Measurements from ENCODE around the gene RASL11B. TPM values are rescaled to one million over a fixed set of nuclear protein-coding genes. Genes with fewer than 3 reads are reported as not detected.
A peak's percentile ranks its signal among the peaks of the same experiment; 100 is the strongest.

Gene RASL11B
- polyA plus RNA-seq, 1 donor = 12.1 TPM

- DNase-seq = no peak
Measured at GRCh38 chr4:52843958-52844357, 18.2 kb upstream of the RASL11B start.

- no peak for DNase-seq
Measured at GRCh38 chr4:52844596-52844995, 17.5 kb upstream of the RASL11B start.

GRCh38 chr4:52846502-52846901 lies 15.6 kb upstream of the RASL11B start:
- DNase-seq = no peak

GRCh38 chr4:52848254-52848653 lies 13.9 kb upstream of the RASL11B start:
- DNase-seq = no peak

- no peak for DNase-seq
Measured at GRCh38 chr4:52850406-52851124, 11.6 kb upstream of the RASL11B start.

DNA sequence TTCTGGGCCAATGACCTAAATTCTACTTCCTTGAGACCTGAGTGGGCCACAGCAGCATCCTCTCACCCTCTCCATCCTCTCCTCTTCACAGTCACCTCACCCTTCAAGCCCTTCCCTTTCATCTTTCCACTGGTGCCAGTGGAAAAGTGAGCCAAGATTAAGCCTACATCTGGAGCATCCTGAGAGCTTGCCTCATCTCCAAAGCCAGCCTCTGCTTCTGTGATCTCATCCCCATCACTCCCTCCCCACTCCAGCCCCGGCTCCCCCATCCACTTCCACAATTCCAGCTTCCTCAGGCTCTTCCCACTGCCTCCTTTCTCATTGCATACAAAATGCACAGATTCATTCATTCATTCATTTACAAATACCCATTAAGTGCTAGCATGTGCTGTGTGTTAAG lies 10.1 kb upstream of the RASL11B start:
- DNase-seq = no peak

DNA sequence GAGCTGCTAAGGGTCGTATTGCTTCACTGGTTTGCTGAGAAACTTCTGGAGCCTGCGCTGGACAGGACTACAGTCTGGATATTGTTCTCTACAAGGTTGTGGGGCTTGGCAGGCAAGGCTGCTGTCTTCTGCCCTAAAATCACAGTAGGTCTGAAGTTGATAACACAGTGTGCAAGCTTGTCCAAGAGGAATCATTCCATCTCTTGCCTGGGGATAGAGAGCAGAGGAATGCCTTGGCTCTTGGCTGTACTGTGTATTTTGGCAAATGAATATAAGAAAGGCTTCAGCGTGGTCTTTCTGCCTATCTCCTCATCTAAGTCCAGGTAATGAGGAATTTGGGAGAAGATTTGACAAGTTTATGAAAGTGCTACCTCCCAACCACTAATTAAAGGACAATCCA lies 9.4 kb upstream of the RASL11B start:
- no peak for DNase-seq

DNA sequence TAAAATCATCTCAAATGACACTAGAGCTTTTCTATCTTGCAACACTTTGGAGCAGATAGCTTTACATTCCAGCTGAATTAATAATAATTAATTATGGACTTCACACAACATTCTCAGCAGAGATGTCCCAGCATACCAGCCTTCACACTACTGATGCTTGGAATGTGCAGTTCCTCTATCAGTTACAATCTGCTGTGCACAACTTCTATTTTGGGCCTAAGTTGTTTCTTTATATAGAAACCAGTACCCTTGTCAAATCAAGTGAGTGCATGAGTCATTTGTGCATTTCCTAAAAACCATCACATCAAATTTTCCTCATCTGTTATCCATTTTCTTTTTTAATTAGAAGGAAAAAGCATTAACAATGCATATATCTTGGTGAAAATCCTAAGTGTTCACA lies 8.8 kb upstream of the RASL11B start:
- no peak for DNase-seq

DNA sequence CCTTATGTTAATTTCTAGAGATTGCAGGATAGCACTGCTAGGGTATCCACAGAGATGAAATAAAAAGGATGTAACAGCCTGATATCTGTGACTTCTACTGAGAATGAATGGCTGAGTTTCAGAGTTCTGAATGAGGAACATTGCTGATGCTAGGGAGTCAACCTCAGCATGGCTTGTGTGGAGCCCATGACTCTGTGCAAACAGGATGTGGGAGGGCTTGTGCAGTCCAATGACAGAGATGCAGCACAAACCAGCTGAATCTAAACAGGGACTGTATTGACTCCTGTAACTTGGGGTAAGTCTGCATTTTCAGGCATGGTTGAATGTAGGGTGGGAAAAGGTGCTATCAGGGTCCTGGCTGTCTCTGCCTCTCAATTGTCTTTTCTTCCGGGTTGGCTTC lies 5.3 kb upstream of the RASL11B start:
- DNase-seq = no peak

- no peak for DNase-seq
Measured at GRCh38 chr4:52860361-52860760, 1.8 kb upstream of the RASL11B start.

DNA sequence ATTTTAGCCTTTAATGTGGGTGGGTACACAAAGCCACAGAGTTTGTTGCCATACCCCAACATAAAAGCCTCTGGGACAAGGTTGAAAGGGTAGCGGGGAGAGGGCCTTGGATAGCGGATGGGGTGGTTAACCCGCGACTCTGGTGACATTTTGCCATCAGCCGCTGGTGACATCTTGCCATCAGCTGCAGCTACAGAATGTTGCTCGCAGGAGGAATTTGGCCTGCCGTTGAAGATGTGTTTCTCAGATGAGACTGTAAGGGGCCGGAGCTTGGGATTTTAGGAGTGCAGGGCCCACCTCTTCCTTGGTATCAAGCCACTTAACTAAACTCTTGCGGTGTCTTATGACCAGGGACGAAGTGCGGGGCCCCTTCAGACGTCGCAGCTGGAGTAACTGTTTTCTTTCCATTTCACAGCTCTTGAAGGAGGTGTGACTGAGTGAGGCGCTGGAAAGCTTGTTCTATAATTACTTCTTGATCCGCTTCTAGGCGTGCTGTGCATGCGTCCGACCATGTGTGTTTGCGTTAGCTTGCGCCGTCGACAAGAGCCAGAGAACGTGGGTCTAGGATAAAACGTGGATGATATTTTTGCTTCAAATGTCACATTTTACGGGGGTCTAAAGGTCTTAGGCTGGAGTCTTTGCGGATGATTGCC lies 820 bp upstream of the RASL11B start:
- DNase-seq = no peak

GRCh38 chr4:52862639-52863161 lies 583 bp downstream of the RASL11B start:
- DNase-seq = no peak

DNA sequence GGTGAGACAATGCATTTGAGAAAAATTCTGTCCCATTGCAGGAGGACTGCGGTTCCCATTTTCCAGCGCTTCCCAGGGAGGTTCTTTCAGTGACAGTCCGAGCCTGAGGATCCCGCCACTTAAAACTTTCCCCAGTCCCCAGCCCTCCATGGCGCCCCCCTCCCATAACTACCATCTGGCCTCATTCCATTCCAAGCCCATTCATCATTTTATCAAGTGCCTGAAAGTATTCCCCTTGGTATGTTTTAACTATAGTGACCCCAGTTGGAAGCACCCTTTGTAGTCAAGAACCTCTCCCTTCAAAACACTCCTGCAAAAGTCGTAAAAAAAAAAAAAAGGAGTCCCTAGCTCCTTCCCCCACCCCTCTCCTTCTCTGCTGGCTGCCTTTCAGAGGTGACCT lies 1.2 kb downstream of the RASL11B start:
- no peak for DNase-seq

- peak; percentile 75 for DNase-seq
Measured at GRCh38 chr4:52864793-52865192, 2.7 kb downstream of the RASL11B start.

GRCh38 chr4:52865300-52865699 lies 3.2 kb downstream of the RASL11B start:
- no peak for DNase-seq

- DNase-seq = no peak
Measured at GRCh38 chr4:52866734-52867133, 4.6 kb downstream of the RASL11B start.

GRCh38 chr4:52867163-52867562 lies 5.0 kb downstream of the RASL11B start:
- DNase-seq = no peak

DNA sequence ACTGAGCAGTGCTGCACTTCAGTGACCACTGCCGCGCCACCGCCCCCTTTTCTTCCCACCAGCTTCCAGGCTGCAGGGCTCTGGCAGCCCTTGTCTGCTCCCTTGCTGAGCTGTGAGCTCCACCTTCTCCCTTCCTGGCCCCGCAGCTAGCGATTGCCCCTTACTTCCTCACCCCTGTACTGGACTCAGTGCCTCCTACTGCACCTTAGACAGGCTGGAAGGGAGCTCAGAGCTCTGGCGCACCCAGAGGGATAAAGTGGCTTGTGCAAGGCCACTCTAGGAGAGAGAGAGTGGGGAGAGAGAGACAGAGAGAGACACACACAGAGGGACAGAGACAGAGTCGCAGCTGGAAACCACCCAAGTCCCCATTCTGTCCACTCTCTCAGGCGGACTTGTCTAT lies 6.0 kb downstream of the RASL11B start:
- no peak for DNase-seq

- peak; percentile 88 for DNase-seq
Measured at GRCh38 chr4:52869196-52869595, 7.1 kb downstream of the RASL11B start.

DNA sequence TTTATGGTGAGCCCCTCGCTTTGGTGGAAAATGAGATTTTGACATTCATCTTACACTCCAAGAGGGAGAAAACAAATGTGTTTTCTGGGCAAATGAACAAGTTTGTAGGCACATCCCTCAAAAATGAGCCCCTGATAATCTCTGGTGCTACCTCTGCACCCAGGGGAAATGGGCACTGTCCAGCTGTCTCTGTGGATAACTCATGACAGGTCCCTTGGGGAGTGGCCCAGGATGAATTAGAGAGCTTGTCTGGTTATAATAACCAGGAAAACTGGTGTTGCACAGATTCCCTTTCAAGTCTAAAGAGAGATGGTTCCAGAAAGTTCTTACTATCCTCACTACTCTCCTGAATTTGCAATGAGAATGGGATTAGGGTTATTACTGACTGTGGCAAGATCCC lies 7.5 kb downstream of the RASL11B start:
- no peak for DNase-seq

DNA sequence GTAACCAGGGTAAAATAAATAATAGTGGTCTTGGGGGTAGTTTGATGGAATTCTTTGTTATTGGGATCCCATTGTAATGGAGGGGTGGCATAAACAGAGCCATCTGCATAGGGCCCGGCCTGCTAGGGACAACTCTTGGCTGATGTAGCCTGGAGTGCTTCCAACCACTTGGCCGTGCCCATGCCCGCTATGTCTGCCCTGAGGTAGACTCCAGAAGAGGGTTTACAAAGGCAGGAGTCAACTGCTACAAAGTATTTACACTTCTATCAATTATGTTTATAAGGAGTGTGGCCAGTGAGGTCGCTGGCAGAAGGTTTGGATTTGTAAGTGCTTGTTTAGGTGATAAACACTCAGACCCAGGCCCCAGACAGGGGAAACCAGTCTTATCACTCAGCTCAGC lies 8.1 kb downstream of the RASL11B start:
- no peak for DNase-seq

GRCh38 chr4:52873191-52873590 lies 11.1 kb downstream of the RASL11B start:
- no peak for DNase-seq

GRCh38 chr4:52873861-52874343 lies 11.8 kb downstream of the RASL11B start:
- DNase-seq = no peak

GRCh38 chr4:52874948-52875347 lies 12.8 kb downstream of the RASL11B start:
- DNase-seq = no peak

All from hindlimb muscle (tissue), 1 donor.